GM10847 (cell line): ENCODE data around the gene KIF5C.

Experiments used
- POLR2A ChIP-seq: IDR thresholded peaks from 2 replicates; pipeline ENCODE4 v1.6.1; 2011; ENCODE audit not compliant: insufficient read length; ENCODE audit errors: extremely low read depth

The KIF5C gene

GRCh38 chr2:149018981-149019380, 144.0 kb downstream of the KIF5C start:
- TF ChIP-seq POLR2A, result no peak

DNA sequence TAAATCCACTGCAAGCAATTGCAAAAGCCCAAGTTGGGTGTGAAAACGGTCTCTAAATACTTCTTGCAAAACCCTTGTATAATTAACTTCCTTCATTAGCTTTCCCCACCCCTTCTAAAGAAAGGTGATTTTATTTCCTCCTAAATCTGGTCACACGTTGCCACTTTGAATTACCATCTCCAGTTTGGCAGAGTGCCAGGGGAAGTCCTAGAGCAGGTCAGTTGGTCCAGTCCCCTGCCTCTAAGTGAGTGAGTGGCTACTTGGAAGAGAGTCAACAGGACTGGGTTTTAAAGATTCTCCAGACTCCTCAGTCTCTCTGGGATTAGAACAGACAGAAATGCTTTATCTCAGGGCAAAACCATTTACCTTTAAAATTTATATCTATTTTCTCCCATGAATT, 144.7 kb downstream of the KIF5C start:
- no peak for TF ChIP-seq POLR2A

DNA sequence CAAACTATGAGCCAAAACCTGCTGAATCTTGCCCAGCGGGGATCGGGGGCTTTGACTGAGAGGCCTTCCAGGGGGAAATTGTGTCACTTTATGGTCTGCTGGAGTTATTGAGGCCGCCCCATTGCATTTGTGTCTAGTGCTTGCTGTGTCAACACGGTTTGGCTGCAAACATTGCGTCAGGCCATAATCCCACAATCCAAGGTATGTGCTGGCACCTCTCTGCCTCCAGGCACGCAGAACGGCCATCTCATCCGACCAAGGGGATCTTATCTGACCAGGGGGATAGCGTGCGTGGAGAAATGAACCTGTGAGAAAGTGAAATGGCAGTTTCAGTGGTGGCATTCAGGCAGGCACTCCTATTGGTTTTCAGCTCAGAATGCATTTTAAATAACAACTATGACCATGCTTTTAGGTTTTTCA, 145.4 kb downstream of the KIF5C start:
- peak; percentile 19 for TF ChIP-seq POLR2A

GRCh38 chr2:149021271-149021719, 146.3 kb downstream of the KIF5C start:
- no peak for TF ChIP-seq POLR2A

GRCh38 chr2:149021761-149022160, 146.7 kb downstream of the KIF5C start:
- TF ChIP-seq POLR2A, result no peak

- TF ChIP-seq POLR2A, result no peak
These were observed 148.1 kb downstream of the KIF5C start for GRCh38 chr2:149023091-149023490.

DNA sequence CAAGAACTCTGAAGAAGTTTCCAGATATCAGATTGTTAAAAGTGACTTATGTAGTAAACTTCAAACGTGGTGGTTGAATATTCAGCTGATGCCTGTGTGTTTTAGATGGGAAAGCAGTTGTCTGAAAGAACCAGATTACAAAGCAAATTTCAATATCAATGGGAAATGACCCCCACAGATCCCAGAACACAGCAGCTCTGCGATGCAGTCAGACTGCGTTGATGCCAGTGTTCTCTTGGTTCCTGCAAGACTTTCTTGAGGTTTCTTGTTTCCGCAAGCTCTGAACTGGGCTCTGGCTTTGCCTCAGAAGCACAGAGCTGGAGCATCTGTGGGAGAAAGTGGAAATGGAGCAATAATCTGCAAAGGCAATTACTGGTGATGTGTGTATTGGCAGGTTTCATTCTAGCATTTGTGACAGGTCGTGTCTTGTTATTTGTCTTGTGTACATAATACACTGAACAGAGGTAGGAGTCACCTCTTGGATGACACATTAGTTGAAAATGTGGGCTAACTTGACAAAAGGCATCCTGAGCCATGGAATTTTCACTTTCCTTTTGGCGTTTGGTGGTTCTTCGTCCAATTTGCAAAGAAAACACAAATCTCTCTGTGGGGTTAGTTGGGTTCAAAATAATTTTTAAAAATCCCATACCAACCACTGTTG, 152.7 kb downstream of the KIF5C start:
- no peak for TF ChIP-seq POLR2A

DNA sequence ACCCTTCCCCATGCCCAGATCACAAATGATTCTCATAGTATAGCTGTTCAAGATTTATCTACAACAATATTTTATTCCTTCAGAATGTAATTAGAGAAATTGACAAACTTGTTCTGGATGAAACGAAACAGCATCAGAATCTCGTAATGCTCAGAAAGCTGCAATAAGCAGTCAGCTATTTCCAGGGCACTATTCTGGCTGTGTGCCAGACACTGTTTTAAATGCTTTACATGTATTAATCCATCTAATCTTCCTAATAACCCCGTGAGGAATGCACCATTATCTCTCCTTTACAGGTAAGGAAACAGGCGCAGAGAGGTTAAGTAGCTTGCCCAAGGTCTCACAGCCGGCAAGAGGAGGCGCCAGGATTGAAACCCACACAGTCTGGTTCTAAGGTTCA, 153.3 kb downstream of the KIF5C start:
- no peak for TF ChIP-seq POLR2A

DNA sequence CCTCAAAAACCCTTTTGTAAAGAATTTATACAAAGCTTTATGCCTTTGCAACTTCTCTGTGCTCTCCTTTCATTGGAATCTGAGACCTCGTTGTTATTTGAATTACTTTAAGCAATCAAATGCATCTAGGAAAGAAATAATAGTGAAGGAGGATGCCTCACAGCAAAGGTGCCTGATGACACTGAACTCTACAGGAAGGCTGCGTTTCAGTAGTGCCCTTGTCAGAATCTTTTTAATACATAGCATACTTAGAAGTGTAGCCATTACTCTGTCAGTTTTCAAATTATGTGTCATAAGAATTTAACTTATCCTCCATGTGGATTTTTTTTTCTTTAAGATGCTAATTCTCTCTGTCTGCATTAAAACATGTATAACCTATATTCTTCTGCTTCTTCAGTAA, 153.9 kb downstream of the KIF5C start:
- no peak for TF ChIP-seq POLR2A

- TF ChIP-seq POLR2A, result no peak
These were observed 154.4 kb downstream of the KIF5C start for GRCh38 chr2:149029307-149029965.

DNA sequence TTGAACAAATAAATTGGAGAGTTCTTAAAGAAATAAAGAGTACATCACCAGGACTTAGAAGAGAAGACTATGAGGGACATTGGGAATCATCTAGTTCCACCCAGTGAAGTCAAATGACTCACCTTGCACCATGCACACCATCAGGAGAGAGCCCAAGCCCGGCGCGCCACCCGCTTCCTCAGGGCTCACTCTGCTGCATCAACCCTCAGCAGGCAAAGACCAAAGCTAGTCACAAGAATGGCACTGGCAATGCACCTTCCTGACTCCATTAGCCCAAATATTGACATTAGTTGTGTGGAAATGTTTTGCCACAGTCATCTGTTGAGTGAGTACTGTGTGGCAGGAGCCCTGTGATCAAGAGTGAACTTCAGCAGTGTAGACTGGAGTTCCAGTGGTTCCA, 156.4 kb downstream of the KIF5C start:
- TF ChIP-seq POLR2A, result no peak

GRCh38 chr2:149033716-149034115, 158.7 kb downstream of the KIF5C start:
- no peak for TF ChIP-seq POLR2A

DNA sequence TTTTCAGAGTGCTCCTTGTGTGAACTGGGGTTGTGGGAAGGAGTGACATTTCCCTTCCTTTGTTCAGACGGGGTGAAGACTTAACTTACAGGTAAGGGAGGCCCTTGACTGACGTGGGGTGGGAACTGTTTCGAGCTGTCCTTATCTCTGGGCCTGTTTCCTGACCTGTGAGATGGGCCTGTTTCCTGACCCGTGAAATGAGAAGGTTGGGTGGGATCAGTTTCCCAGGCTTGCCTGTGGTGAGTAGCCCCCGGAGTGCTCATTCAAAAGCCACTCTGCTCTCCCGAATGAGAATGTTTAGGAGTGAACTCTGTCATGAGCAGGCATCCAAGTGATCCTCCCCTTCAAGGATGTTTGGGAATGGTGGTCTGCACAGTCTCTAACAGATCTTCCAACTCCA, 159.4 kb downstream of the KIF5C start:
- no peak for TF ChIP-seq POLR2A

- no peak for TF ChIP-seq POLR2A
These were observed 161.7 kb downstream of the KIF5C start for GRCh38 chr2:149036507-149037293.

GRCh38 chr2:149037851-149038250, 162.8 kb downstream of the KIF5C start:
- TF ChIP-seq POLR2A, result no peak

DNA sequence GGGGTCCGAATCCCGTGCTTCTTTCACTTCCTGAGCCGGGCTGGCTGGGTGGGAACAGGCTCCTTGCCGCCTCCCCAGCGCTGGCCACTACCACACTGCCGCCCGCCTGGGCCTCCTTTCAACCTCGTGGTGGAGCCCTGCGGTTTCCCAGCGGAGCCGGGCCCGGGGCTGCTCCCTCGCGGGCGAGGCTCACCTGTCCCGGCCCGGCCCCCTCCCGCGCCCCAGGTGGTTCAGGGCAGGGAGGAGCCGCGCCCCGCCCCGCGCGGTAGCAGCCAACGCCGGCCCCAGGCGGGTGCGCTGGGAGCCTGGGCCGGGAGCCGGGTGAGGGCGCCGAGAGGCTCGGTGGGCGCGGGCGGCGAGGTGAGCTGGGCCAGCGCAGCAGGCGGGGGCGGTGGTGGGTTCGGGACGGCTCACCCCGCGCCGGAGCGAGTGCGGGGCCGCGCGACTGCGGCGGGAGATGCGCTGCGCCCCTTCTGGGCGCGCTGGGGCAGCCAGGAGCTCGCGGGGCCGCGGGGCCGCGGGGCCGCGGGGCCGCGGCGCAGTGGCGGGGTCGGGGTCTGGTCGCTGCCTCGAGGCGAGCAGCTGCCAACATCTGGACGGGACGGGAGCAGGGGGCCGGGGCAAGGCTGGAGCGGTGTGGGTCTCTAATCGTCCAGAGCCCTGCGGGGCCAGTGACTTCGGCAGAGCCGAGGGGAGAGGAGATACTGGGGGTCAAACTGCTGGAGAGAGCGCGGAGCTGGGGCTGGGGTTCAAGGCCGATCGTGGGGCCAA, 163.6 kb downstream of the KIF5C start, which contains the start of gene LYPD6B:
LYPD6B (plus strand) TSS at position 258 of the 771 bp plus-strand sequence. CDS start 92,250 bp downstream, outside the sequence.
- TF ChIP-seq POLR2A, result no peak

DNA sequence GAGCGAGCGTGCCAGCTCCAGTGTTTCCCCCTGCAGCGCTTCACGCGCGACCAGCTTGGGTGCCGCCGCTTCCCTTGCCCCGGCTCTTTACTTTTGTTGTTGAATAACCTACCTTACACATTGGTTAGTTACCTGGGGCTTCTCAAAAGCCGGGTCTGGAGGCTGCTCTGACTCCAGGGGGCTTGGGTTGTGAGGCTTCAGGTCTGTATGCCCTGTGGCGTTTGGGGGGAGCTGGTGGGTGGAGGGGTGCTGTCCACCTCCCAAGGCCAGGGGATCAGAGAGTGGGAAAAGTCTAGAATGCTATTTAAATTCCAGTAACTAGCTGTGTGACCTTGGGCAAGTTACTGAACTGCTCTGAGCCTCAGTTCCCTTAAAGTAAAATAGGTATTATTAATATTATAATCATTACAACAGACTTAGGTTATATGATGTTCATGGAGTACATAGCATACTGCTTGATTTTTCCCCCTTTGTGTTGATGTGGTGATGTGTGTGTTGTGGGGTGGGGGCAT, 164.2 kb downstream of the KIF5C start:
- TF ChIP-seq POLR2A, result no peak
